ENCODE data around the gene CCDC92.

Gene CCDC92

GRCh38 chr12:123940627-123940966 lies 32.0 kb downstream of the CCDC92 start:
- no peaks in the 10 kb centered on the region for H3K9me3 ChIP-seq
- DNase-seq, result no peak
- no peak overlapping the region for H3K27ac ChIP-seq
- no peak overlapping the region for H3K4me3 ChIP-seq
- intact Hi-C loops (cut with DNase I; ENCODE audit: low total_unique reads), result no loop called here
- no peaks in the 10 kb centered on the region for H3K27me3 ChIP-seq
- peaks cover 0 to 9% (median 2%) of the 10 kb centered on the region in 4 donors for H3K4me1 ChIP-seq
- peaks cover 60 to 97% (median 90%) of the 10 kb centered on the region in 3 donors for H3K36me3 ChIP-seq
- no peak for TF ChIP-seq CTCF (IDR thresholded peaks at IDR 0.05)

GRCh38 chr12:123939716-123940626 lies 32.7 kb downstream of the CCDC92 start:
- Histone ChIP-seq H3K4me1 (peaks cover 0 to 9% (median 1%) of the 10 kb centered on the region in 4 donors), H3K9me3 (no peaks in the 10 kb centered on the region), H3K27ac (no peak overlapping the region), H3K27me3 (no peaks in the 10 kb centered on the region), H3K4me3 (no peak overlapping the region), H3K36me3 (peaks cover 64 to 96% (median 89%) of the 10 kb centered on the region in 3 donors)
- no peak for DNase-seq
- TF ChIP-seq CTCF (IDR thresholded peaks at IDR 0.05), result no peak
- intact Hi-C loops (cut with DNase I; ENCODE audit: low total_unique reads), result no loop called here

- H3K4me3 ChIP-seq, result no peak overlapping the region
- H3K27me3 ChIP-seq, result no peaks in the 10 kb centered on the region
- H3K9me3 ChIP-seq, result no peaks in the 10 kb centered on the region
- DNase-seq, result no peak
- intact Hi-C loops (cut with DNase I; ENCODE audit: low total_unique reads), result no loop called here
- no peak for TF ChIP-seq CTCF (IDR thresholded peaks at IDR 0.05)
- H3K36me3 ChIP-seq, result peaks cover 67 to 93% (median 88%) of the 10 kb centered on the region in 3 donors
- no peak overlapping the region for H3K27ac ChIP-seq
- H3K4me1 ChIP-seq, result peaks cover 0 to 9% (median 1%) of the 10 kb centered on the region in 4 donors
Measured at GRCh38 chr12:123938679-123939480, 33.8 kb downstream of the CCDC92 start.

GRCh38 chr12:123937707-123938591 lies 34.7 kb downstream of the CCDC92 start:
- Histone ChIP-seq H3K4me3 (no peak overlapping the region), H3K36me3 (peaks cover 62 to 84% (median 78%) of the 10 kb centered on the region in 3 donors), H3K27me3 (no peaks in the 10 kb centered on the region), H3K9me3 (no peaks in the 10 kb centered on the region), H3K4me1 (peaks cover 0 to 6% (median 1%) of the 10 kb centered on the region in 4 donors), H3K27ac (no peak overlapping the region)
- no peak for TF ChIP-seq CTCF (IDR thresholded peaks at IDR 0.05)
- intact Hi-C loops (cut with DNase I; ENCODE audit: low total_unique reads), result no loop called here
- no peak for DNase-seq
